IPS-18a (cell line): ENCODE data around the gene NCAPH2.

Experiments
- H3K27ac ChIP-seq: one replicate; pipeline ENCODE4 v1.5.1; 2013; ENCODE audit warnings: low read length
- H3K27me3 ChIP-seq: one replicate; pipeline ENCODE4 v1.6.1; 2013; ENCODE audit warnings: mild to moderate bottlenecking, low read length; ENCODE audit not compliant: control insufficient read depth, insufficient read depth
- H3K36me3 ChIP-seq: one replicate; pipeline ENCODE4 v1.6.1; 2013; ENCODE audit warnings: low read depth, low read length; ENCODE audit not compliant: control insufficient read depth
- H3K4me1 ChIP-seq: one replicate; pipeline ENCODE4 v1.6.1; 2013; ENCODE audit warnings: low read depth, low read length; ENCODE audit not compliant: control insufficient read depth
- H3K4me3 ChIP-seq: one replicate; pipeline ENCODE4 v1.5.1; 2013; ENCODE audit warnings: low read length
- H3K9ac ChIP-seq: one replicate; pipeline ENCODE4 v1.6.1; 2013; ENCODE audit warnings: mild to moderate bottlenecking, low read length, moderate library complexity
- H3K9me3 ChIP-seq: one replicate; pipeline ENCODE4 v1.6.1; 2013; ENCODE audit warnings: low read depth, low read length; ENCODE audit not compliant: control insufficient read depth

Gene NCAPH2

GRCh38 chr22:50486561-50487289, 21.3 kb upstream of the NCAPH2 start, which contains the start of gene MIOX:
Gene MIOX, plus strand, starts transcription at chr22:50486859. Its CDS starts 39 bp downstream, at chr22:50486898.
- no peaks in the 10 kb centered on the region for H3K27me3 ChIP-seq
- no peaks in the 10 kb centered on the region for H3K9me3 ChIP-seq
- no peak within 1 kb of the TSS for H3K4me3 ChIP-seq
- H3K4me1 ChIP-seq = no peaks in the 10 kb centered on the region
- H3K9ac ChIP-seq = no peak within 1 kb of the TSS
- H3K36me3 ChIP-seq = no peaks in the 10 kb centered on the region
- H3K27ac ChIP-seq = no peak within 1 kb of the TSS

- H3K27me3 ChIP-seq = no peaks in the 10 kb centered on the region
- no peak overlapping the region for H3K4me3 ChIP-seq
- H3K9me3 ChIP-seq = no peaks in the 10 kb centered on the region
- H3K27ac ChIP-seq = no peak overlapping the region
- no peak overlapping the region for H3K9ac ChIP-seq
- H3K4me1 ChIP-seq = no peaks in the 10 kb centered on the region
- no peaks in the 10 kb centered on the region for H3K36me3 ChIP-seq
These were observed 20.6 kb upstream of the NCAPH2 start for GRCh38 chr22:50487290-50488005.

- Histone ChIP-seq H3K27me3 (no peaks in the 10 kb centered on the region), H3K9me3 (no peaks in the 10 kb centered on the region), H3K4me1 (no peaks in the 10 kb centered on the region), H3K4me3 (no peak overlapping the region), H3K36me3 (no peaks in the 10 kb centered on the region), H3K9ac (no peak overlapping the region), H3K27ac (no peak overlapping the region)
These were observed 19.9 kb upstream of the NCAPH2 start for GRCh38 chr22:50488006-50488677.

GRCh38 chr22:50488886-50489285, 19.1 kb upstream of the NCAPH2 start:
- no peaks in the 10 kb centered on the region for H3K4me1 ChIP-seq
- no peak overlapping the region for H3K9ac ChIP-seq
- H3K4me3 ChIP-seq = no peak overlapping the region
- H3K9me3 ChIP-seq = no peaks in the 10 kb centered on the region
- H3K36me3 ChIP-seq = no peaks in the 10 kb centered on the region
- no peaks in the 10 kb centered on the region for H3K27me3 ChIP-seq
- H3K27ac ChIP-seq = no peak overlapping the region

GRCh38 chr22:50489363-50490243, 18.4 kb upstream of the NCAPH2 start:
- Histone ChIP-seq H3K27ac (no peak overlapping the region), H3K36me3 (no peaks in the 10 kb centered on the region), H3K4me3 (no peak overlapping the region), H3K4me1 (no peaks in the 10 kb centered on the region), H3K27me3 (no peaks in the 10 kb centered on the region), H3K9ac (no peak overlapping the region), H3K9me3 (no peaks in the 10 kb centered on the region)

GRCh38 chr22:50490531-50491308, 17.3 kb upstream of the NCAPH2 start:
- H3K4me3 ChIP-seq = no peak overlapping the region
- H3K9ac ChIP-seq = no peak overlapping the region
- no peaks in the 10 kb centered on the region for H3K27me3 ChIP-seq
- H3K9me3 ChIP-seq = no peaks in the 10 kb centered on the region
- no peak overlapping the region for H3K27ac ChIP-seq
- H3K4me1 ChIP-seq = no peaks in the 10 kb centered on the region
- H3K36me3 ChIP-seq = no peaks in the 10 kb centered on the region

GRCh38 chr22:50497093-50497492, 10.9 kb upstream of the NCAPH2 start:
- Histone ChIP-seq H3K27me3 (no peaks in the 10 kb centered on the region), H3K9me3 (no peaks in the 10 kb centered on the region), H3K4me3 (no peak overlapping the region), H3K36me3 (no peaks in the 10 kb centered on the region), H3K9ac (no peak overlapping the region), H3K4me1 (peaks cover 5% of the 10 kb centered on the region), H3K27ac (no peak overlapping the region)

GRCh38 chr22:50498322-50498890, 9.6 kb upstream of the NCAPH2 start:
- Histone ChIP-seq H3K9me3 (no peaks in the 10 kb centered on the region), H3K27ac (no peak overlapping the region), H3K4me1 (peaks cover 5% of the 10 kb centered on the region), H3K9ac (no peak overlapping the region), H3K36me3 (no peaks in the 10 kb centered on the region), H3K27me3 (no peaks in the 10 kb centered on the region), H3K4me3 (no peak overlapping the region)

GRCh38 chr22:50500452-50500851, 7.6 kb upstream of the NCAPH2 start:
- Histone ChIP-seq H3K9me3 (no peaks in the 10 kb centered on the region), H3K4me1 (peaks cover 5% of the 10 kb centered on the region), H3K27me3 (no peaks in the 10 kb centered on the region), H3K36me3 (no peaks in the 10 kb centered on the region), H3K4me3 (no peak overlapping the region), H3K9ac (no peak overlapping the region), H3K27ac (no peak overlapping the region)

- Histone ChIP-seq H3K4me3 (no peak overlapping the region), H3K4me1 (peaks cover 5% of the 10 kb centered on the region), H3K36me3 (no peaks in the 10 kb centered on the region), H3K27ac (no peak overlapping the region), H3K9me3 (no peaks in the 10 kb centered on the region), H3K27me3 (no peaks in the 10 kb centered on the region), H3K9ac (no peak overlapping the region)
These were observed 5.9 kb upstream of the NCAPH2 start for GRCh38 chr22:50502096-50502495.
